WTC11 (cell line): Measurements from ENCODE around the gene BMPR1B. TPM values are rescaled to one million over a fixed set of nuclear protein-coding genes. Genes with fewer than 3 reads are reported as not detected.

Experiments
- ATAC-seq: fragments of 200-7000 bp; cut with Tn5 transposase; 2 replicates; pipeline ENCODE4 v1.10.0; 2021; ENCODE audit warnings: mild to moderate bottlenecking, moderate library complexity
- CTCF ChIA-PET: fragments of 300-600 bp; sonication (Branson Sonifier 250); formaldehyde crosslinking; loops from one replicate; lab custom pipeline; 2021; ENCODE audit warnings: antibody characterized with exemption; lab: Charles Lee
- POLR2A ChIA-PET: fragments of 350-600 bp; sonication (Branson Sonifier 250); formaldehyde crosslinking; loops from one replicate; lab custom pipeline; 2021; ENCODE audit warnings: antibody characterized with exemption; lab: Charles Lee
- DNase-seq: peaks from one replicate; pipeline ENCODE4 v3.0.0; 2021; ENCODE audit warnings: low spot score
- H3K27ac Mint-ChIP-seq: 2 replicates; pipeline ENCODE4 v1.8.0; 2021; ENCODE audit warnings: mixed read lengths
- H3K27me3 Mint-ChIP-seq: 2 replicates; pipeline ENCODE4 v1.8.0; 2021; ENCODE audit warnings: low read depth, mild to moderate bottlenecking, moderate library complexity, mixed read lengths
- H3K36me3 Mint-ChIP-seq: 2 replicates; pipeline ENCODE4 v1.8.0; 2021; ENCODE audit warnings: mixed read lengths
- H3K4me1 Mint-ChIP-seq: 2 replicates; pipeline ENCODE4 v1.8.0; 2022; ENCODE audit warnings: mixed read lengths
- H3K4me3 Mint-ChIP-seq: 2 replicates; pipeline ENCODE4 v1.8.0; 2021; ENCODE audit warnings: mild to moderate bottlenecking, moderate library complexity, mixed read lengths
- H3K9me3 Mint-ChIP-seq: 2 replicates; pipeline ENCODE4 v1.8.0; 2021; ENCODE audit warnings: mixed read lengths
- EMX1 ChIP-seq: fragments of 250-450 bp; sonication (Bioruptor Pico); IDR thresholded peaks from 2 replicates; pipeline ENCODE4 v1.8.0; 2021; ENCODE audit warnings: mild to moderate bottlenecking
- FOXK1 ChIP-seq: sonication (generic); formaldehyde crosslinking; IDR thresholded peaks from 2 replicates; pipeline ENCODE4 v1.8.0; 2022; ENCODE audit warnings: mild to moderate bottlenecking, moderate library complexity, missing genetic modification reagents
- IRF2 ChIP-seq: sonication (generic); formaldehyde crosslinking; IDR thresholded peaks from 2 replicates; pipeline ENCODE4 v1.8.0; 2022; ENCODE audit warnings: low read depth, missing genetic modification reagents, borderline replicate concordance
- KAT7 ChIP-seq: sonication (generic); formaldehyde crosslinking; IDR thresholded peaks from 2 replicates; pipeline ENCODE4 v1.8.1; 2023; ENCODE audit warnings: missing genetic modification reagents, mild to moderate bottlenecking, borderline replicate concordance
- NR2C2 ChIP-seq: sonication (generic); formaldehyde crosslinking; IDR thresholded peaks from 2 replicates; pipeline ENCODE4 v1.8.0; 2022; ENCODE audit warnings: mild to moderate bottlenecking, missing genetic modification reagents
- OVOL2 ChIP-seq: fragments of 250-450 bp; sonication (Bioruptor Pico); IDR thresholded peaks from 2 replicates; pipeline ENCODE4 v1.9.0; 2021; ENCODE audit warnings: mild to moderate bottlenecking, borderline replicate concordance
- RELA ChIP-seq: sonication (generic); formaldehyde crosslinking; IDR thresholded peaks from 2 replicates; pipeline ENCODE4 v1.8.1; 2022; ENCODE audit warnings: missing genetic modification reagents, mild to moderate bottlenecking, borderline replicate concordance
- SMAD3 ChIP-seq: sonication (generic); formaldehyde crosslinking; IDR thresholded peaks from 2 replicates; pipeline ENCODE4 v1.8.0; 2022; ENCODE audit warnings: missing genetic modification reagents, mild to moderate bottlenecking, borderline replicate concordance
- SMAD4 ChIP-seq: sonication (generic); formaldehyde crosslinking; IDR thresholded peaks from 2 replicates; pipeline ENCODE4 v1.8.0; 2022; ENCODE audit warnings: mild to moderate bottlenecking, missing genetic modification reagents
- SOX15 ChIP-seq: fragments of 250-450 bp; sonication (Bioruptor Pico); IDR thresholded peaks from 2 replicates; pipeline ENCODE4 v1.9.0; 2021; ENCODE audit warnings: mild to moderate bottlenecking
- TEAD4 ChIP-seq: sonication (generic); formaldehyde crosslinking; IDR thresholded peaks from 2 replicates; pipeline ENCODE4 v1.8.0; 2022; ENCODE audit warnings: mild to moderate bottlenecking, missing genetic modification reagents
- ZNF138 ChIP-seq: sonication (generic); formaldehyde crosslinking; conservative IDR thresholded peaks from 2 replicates; pipeline ENCODE4 v1.8.1; 2022; ENCODE audit warnings: mild to moderate bottlenecking, moderate library complexity, missing genetic modification reagents
- ZNF396 ChIP-seq: fragments of 250-450 bp; sonication (Bioruptor Pico); IDR thresholded peaks from 2 replicates; pipeline ENCODE4 v1.8.0; 2021; ENCODE audit warnings: mild to moderate bottlenecking, moderate library complexity, borderline replicate concordance
- ZNF423 ChIP-seq: fragments of 250-450 bp; sonication (Bioruptor Pico); IDR thresholded peaks from 2 replicates; pipeline ENCODE4 v2.1.2; 2022; ENCODE audit warnings: mild to moderate bottlenecking, moderate library complexity
- total RNA-seq: library from RNA; stranded (reverse); gene quantifications from 3 replicates; pipeline ENCODE4 v1.2.3, GENCODE V29; 2021
- TF ChIP-seq, protein P1 (sequence below): fragments of 250-450 bp; sonication (Bioruptor Pico); IDR thresholded peaks from 2 replicates; pipeline ENCODE4 v1.9.0; 2021; ENCODE audit warnings: mild to moderate bottlenecking
- TF ChIP-seq, protein P2 (sequence below): fragments of 250-450 bp; sonication (Bioruptor Pico); IDR thresholded peaks from 2 replicates; pipeline ENCODE4 v1.9.0; 2021; ENCODE audit warnings: mild to moderate bottlenecking, borderline replicate concordance
- TF ChIP-seq, protein P3 (sequence below): sonication (generic); formaldehyde crosslinking; conservative IDR thresholded peaks from 2 replicates; pipeline ENCODE4 v1.8.1; 2023; ENCODE audit warnings: mild to moderate bottlenecking, low read depth, missing genetic modification reagents, moderate library complexity
- TF ChIP-seq, protein P4 (sequence below): sonication (generic); formaldehyde crosslinking; IDR thresholded peaks from 2 replicates; pipeline ENCODE4 v1.8.1; 2023; ENCODE audit warnings: mild to moderate bottlenecking, missing genetic modification reagents, moderate library complexity
- TF ChIP-seq, protein P5 (sequence below): sonication (generic); formaldehyde crosslinking; IDR thresholded peaks from 2 replicates; pipeline ENCODE4 v1.8.0; 2023; ENCODE audit warnings: missing genetic modification reagents, mild to moderate bottlenecking, borderline replicate concordance
- TF ChIP-seq, protein P6 (sequence below): sonication (generic); formaldehyde crosslinking; IDR thresholded peaks from 2 replicates; pipeline ENCODE4 v1.8.1; 2023; ENCODE audit warnings: mild to moderate bottlenecking, missing genetic modification reagents

BMPR1B gene
- total RNA-seq, 1 experiment from 2014 or later, result 0.77 TPM

DNA sequence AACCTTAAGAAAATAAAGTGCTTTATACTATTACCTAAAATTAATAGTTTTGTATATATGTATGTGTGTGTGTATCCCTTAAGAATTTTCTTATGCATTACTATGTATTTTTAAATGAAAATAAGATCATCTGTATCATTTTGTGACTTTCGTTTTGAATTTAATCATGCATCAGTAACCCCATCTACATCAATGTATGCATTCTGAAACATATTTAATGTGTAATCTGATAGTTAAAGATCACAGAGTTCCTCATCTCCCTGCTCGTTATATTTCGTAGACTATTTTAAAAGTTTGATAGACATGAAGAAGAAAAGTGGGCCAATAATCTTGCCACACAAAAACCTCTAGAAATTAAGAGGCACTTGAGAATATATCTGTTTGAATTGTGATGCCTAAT is 7.4 kb downstream of the BMPR1B start:
- ChIA-PET POLR2A (no interaction called here), CTCF (no interaction called here)
- H3K4me3 Mint-ChIP-seq, result no peak overlapping the region

DNA sequence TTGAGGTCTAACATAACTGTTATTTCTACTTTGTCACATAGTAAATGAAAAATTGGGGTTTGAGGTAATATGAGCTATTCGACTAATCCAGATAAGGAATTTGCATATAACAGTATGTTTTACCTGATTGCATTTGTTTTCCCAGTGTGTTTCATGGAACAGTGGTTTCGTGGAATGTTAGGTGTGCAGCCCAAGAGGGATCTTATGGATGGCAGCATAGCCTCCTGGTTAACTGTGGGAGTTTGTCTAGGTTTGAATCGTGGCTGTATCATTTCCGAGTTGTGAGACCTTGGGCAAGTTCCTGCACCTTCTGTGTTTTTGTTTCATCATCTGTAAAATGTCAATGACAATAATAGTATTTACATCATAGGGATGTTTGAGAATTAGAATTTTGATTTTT is 7.9 kb downstream of the BMPR1B start:
- Mint-ChIP-seq H3K4me1 (peaks cover 12% of the 10 kb centered on the region; the same call in 1 of the 2 replicates), H3K4me3 (no peak overlapping the region), H3K9me3 (no peaks in the 10 kb centered on the region), H3K27me3 (peaks cover 5% of the 10 kb centered on the region), H3K27ac (no peak overlapping the region), H3K36me3 (no peaks in the 10 kb centered on the region)
- DNase-seq, result no peak
- CTCF ChIA-PET, result no interaction called here
- no peak for ATAC-seq
- POLR2A ChIA-PET, result no interaction called here
- TF ChIP-seq OVOL2 (CRISPR knock-in tag) (no peak), FOXK1 (no peak), IRF2 (CRISPR knock-in tag) (no peak), RELA (no peak), SOX15 (CRISPR knock-in tag) (no peak), SMAD4 (no peak), SMAD3 (CRISPR knock-in tag) (no peak), ZNF396 (CRISPR knock-in tag) (no peak)
- TF ChIP-seq, protein P1, sequence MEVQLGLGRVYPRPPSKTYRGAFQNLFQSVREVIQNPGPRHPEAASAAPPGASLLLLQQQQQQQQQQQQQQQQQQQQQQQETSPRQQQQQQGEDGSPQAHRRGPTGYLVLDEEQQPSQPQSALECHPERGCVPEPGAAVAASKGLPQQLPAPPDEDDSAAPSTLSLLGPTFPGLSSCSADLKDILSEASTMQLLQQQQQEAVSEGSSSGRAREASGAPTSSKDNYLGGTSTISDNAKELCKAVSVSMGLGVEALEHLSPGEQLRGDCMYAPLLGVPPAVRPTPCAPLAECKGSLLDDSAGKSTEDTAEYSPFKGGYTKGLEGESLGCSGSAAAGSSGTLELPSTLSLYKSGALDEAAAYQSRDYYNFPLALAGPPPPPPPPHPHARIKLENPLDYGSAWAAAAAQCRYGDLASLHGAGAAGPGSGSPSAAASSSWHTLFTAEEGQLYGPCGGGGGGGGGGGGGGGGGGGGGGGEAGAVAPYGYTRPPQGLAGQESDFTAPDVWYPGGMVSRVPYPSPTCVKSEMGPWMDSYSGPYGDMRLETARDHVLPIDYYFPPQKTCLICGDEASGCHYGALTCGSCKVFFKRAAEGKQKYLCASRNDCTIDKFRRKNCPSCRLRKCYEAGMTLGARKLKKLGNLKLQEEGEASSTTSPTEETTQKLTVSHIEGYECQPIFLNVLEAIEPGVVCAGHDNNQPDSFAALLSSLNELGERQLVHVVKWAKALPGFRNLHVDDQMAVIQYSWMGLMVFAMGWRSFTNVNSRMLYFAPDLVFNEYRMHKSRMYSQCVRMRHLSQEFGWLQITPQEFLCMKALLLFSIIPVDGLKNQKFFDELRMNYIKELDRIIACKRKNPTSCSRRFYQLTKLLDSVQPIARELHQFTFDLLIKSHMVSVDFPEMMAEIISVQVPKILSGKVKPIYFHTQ (CRISPR knock-in tag), result no peak
- TF ChIP-seq, protein P2, sequence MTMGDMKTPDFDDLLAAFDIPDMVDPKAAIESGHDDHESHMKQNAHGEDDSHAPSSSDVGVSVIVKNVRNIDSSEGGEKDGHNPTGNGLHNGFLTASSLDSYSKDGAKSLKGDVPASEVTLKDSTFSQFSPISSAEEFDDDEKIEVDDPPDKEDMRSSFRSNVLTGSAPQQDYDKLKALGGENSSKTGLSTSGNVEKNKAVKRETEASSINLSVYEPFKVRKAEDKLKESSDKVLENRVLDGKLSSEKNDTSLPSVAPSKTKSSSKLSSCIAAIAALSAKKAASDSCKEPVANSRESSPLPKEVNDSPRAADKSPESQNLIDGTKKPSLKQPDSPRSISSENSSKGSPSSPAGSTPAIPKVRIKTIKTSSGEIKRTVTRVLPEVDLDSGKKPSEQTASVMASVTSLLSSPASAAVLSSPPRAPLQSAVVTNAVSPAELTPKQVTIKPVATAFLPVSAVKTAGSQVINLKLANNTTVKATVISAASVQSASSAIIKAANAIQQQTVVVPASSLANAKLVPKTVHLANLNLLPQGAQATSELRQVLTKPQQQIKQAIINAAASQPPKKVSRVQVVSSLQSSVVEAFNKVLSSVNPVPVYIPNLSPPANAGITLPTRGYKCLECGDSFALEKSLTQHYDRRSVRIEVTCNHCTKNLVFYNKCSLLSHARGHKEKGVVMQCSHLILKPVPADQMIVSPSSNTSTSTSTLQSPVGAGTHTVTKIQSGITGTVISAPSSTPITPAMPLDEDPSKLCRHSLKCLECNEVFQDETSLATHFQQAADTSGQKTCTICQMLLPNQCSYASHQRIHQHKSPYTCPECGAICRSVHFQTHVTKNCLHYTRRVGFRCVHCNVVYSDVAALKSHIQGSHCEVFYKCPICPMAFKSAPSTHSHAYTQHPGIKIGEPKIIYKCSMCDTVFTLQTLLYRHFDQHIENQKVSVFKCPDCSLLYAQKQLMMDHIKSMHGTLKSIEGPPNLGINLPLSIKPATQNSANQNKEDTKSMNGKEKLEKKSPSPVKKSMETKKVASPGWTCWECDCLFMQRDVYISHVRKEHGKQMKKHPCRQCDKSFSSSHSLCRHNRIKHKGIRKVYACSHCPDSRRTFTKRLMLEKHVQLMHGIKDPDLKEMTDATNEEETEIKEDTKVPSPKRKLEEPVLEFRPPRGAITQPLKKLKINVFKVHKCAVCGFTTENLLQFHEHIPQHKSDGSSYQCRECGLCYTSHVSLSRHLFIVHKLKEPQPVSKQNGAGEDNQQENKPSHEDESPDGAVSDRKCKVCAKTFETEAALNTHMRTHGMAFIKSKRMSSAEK (CRISPR knock-in tag), result no peak
- TF ChIP-seq, protein P3, sequence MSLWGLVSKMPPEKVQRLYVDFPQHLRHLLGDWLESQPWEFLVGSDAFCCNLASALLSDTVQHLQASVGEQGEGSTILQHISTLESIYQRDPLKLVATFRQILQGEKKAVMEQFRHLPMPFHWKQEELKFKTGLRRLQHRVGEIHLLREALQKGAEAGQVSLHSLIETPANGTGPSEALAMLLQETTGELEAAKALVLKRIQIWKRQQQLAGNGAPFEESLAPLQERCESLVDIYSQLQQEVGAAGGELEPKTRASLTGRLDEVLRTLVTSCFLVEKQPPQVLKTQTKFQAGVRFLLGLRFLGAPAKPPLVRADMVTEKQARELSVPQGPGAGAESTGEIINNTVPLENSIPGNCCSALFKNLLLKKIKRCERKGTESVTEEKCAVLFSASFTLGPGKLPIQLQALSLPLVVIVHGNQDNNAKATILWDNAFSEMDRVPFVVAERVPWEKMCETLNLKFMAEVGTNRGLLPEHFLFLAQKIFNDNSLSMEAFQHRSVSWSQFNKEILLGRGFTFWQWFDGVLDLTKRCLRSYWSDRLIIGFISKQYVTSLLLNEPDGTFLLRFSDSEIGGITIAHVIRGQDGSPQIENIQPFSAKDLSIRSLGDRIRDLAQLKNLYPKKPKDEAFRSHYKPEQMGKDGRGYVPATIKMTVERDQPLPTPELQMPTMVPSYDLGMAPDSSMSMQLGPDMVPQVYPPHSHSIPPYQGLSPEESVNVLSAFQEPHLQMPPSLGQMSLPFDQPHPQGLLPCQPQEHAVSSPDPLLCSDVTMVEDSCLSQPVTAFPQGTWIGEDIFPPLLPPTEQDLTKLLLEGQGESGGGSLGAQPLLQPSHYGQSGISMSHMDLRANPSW (CRISPR knock-in tag), result no peak
- TF ChIP-seq, protein P4, sequence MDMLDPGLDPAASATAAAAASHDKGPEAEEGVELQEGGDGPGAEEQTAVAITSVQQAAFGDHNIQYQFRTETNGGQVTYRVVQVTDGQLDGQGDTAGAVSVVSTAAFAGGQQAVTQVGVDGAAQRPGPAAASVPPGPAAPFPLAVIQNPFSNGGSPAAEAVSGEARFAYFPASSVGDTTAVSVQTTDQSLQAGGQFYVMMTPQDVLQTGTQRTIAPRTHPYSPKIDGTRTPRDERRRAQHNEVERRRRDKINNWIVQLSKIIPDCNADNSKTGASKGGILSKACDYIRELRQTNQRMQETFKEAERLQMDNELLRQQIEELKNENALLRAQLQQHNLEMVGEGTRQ (CRISPR knock-in tag), result no peak
- TF ChIP-seq, protein P5, sequence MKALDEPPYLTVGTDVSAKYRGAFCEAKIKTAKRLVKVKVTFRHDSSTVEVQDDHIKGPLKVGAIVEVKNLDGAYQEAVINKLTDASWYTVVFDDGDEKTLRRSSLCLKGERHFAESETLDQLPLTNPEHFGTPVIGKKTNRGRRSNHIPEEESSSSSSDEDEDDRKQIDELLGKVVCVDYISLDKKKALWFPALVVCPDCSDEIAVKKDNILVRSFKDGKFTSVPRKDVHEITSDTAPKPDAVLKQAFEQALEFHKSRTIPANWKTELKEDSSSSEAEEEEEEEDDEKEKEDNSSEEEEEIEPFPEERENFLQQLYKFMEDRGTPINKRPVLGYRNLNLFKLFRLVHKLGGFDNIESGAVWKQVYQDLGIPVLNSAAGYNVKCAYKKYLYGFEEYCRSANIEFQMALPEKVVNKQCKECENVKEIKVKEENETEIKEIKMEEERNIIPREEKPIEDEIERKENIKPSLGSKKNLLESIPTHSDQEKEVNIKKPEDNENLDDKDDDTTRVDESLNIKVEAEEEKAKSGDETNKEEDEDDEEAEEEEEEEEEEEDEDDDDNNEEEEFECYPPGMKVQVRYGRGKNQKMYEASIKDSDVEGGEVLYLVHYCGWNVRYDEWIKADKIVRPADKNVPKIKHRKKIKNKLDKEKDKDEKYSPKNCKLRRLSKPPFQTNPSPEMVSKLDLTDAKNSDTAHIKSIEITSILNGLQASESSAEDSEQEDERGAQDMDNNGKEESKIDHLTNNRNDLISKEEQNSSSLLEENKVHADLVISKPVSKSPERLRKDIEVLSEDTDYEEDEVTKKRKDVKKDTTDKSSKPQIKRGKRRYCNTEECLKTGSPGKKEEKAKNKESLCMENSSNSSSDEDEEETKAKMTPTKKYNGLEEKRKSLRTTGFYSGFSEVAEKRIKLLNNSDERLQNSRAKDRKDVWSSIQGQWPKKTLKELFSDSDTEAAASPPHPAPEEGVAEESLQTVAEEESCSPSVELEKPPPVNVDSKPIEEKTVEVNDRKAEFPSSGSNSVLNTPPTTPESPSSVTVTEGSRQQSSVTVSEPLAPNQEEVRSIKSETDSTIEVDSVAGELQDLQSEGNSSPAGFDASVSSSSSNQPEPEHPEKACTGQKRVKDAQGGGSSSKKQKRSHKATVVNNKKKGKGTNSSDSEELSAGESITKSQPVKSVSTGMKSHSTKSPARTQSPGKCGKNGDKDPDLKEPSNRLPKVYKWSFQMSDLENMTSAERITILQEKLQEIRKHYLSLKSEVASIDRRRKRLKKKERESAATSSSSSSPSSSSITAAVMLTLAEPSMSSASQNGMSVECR, result no peak

More for the DNA sequence above, 7.4 kb downstream of the BMPR1B start:
- ATAC-seq, result no peak
- Mint-ChIP-seq H3K36me3 (no peaks in the 10 kb centered on the region), H3K27ac (no peak overlapping the region), H3K9me3 (no peaks in the 10 kb centered on the region), H3K27me3 (peaks cover 10% of the 10 kb centered on the region), H3K4me1 (peaks cover 12% of the 10 kb centered on the region; the same call in 1 of the 2 replicates)
- TF ChIP-seq EMX1 (CRISPR knock-in tag), result no peak
- no peak for TF ChIP-seq NR2C2 (CRISPR knock-in tag)
- TF ChIP-seq, protein P6, sequence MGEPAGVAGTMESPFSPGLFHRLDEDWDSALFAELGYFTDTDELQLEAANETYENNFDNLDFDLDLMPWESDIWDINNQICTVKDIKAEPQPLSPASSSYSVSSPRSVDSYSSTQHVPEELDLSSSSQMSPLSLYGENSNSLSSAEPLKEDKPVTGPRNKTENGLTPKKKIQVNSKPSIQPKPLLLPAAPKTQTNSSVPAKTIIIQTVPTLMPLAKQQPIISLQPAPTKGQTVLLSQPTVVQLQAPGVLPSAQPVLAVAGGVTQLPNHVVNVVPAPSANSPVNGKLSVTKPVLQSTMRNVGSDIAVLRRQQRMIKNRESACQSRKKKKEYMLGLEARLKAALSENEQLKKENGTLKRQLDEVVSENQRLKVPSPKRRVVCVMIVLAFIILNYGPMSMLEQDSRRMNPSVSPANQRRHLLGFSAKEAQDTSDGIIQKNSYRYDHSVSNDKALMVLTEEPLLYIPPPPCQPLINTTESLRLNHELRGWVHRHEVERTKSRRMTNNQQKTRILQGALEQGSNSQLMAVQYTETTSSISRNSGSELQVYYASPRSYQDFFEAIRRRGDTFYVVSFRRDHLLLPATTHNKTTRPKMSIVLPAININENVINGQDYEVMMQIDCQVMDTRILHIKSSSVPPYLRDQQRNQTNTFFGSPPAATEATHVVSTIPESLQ (CRISPR knock-in tag), result no peak
- TF ChIP-seq ZNF423 (CRISPR knock-in tag), result no peak
- no peak for TF ChIP-seq IRF2 (CRISPR knock-in tag)
- no peak for TF ChIP-seq ZNF138 (CRISPR knock-in tag)
- TF ChIP-seq KAT7, result no peak
- TF ChIP-seq TEAD4 (CRISPR knock-in tag), result no peak
- DNase-seq, result no peak
